Esophagus muscularis mucosa (tissue), 4 donors: Measurements from ENCODE around the gene ABHD12B. TPM values are rescaled to one million over a fixed set of nuclear protein-coding genes. Genes with fewer than 3 reads are reported as not detected.

ENCODE experiments used
- DNase-seq: peaks from one replicate; pipeline ENCODE4 v3.0.0-alpha.2; 2017; ENCODE audit errors: extremely low spot score
- H3K27ac ChIP-seq, 4 donors: fragments of 200-600 bp; sonication (generic); replicated peaks in 1 of 4; 1 replicate in 3 of 4; 2 replicates in 1 of 4; pipeline ENCODE4 v1.5.1; 2016 to 2019; ENCODE audit warnings: mild to moderate bottlenecking in 1 of 4
- H3K27me3 ChIP-seq, 4 donors: fragments of 200-600 bp; sonication (generic); one replicate each; pipeline versions ENCODE4 v1.5.1 to v1.6.0; 2016 to 2019
- H3K36me3 ChIP-seq, 4 donors: fragments of 200-600 bp; sonication (generic); one replicate each; pipeline ENCODE4 v1.5.1; 2016 to 2019
- H3K4me1 ChIP-seq, 4 donors: fragments of 200-600 bp; sonication (generic); one replicate each; pipeline ENCODE4 v1.5.1; 2016 to 2019
- H3K4me3 ChIP-seq, 4 donors: fragments of 200-600 bp; sonication (generic); 1 replicate in 2 of 4; 2 replicates in 2 of 4; pipeline ENCODE4 v1.5.1; 2016 to 2019; ENCODE audit warnings: mild to moderate bottlenecking in 4 of 4, moderate library complexity in 1 of 4
- H3K9me3 ChIP-seq, 4 donors: fragments of 200-600 bp; sonication (generic); 1 replicate in 3 of 4; 2 replicates in 1 of 4; pipeline ENCODE4 v1.5.1; 2016 to 2019
- CTCF ChIP-seq, 3 experiments: fragments of 200-600 bp in 2 of 3; fragments of 450-650 bp in 1 of 3; sonication (generic) in 2 of 3; IDR thresholded peaks; one replicate each; pipeline ENCODE4 v1.5.1; 2017 to 2019; ENCODE audit warnings: antibody characterized with exemption in 3 of 3, mild to moderate bottlenecking in 2 of 3, moderate library complexity in 1 of 3
- EP300 ChIP-seq: sonication (generic); formaldehyde crosslinking; IDR thresholded peaks from one replicate; pipeline ENCODE4 v1.6.1; 2017; ENCODE audit warnings: antibody characterized with exemption
- POLR2A ChIP-seq: fragments of 450-650 bp; IDR thresholded peaks from one replicate; pipeline ENCODE4 v1.6.1; 2017; ENCODE audit warnings: antibody characterized with exemption, moderate library complexity, mild to moderate bottlenecking, low read depth
- POLR2AphosphoS5 ChIP-seq, 2 donors: sonication (generic); formaldehyde crosslinking; IDR thresholded peaks; one replicate each; pipeline ENCODE4 v1.6.1; 2017; ENCODE audit warnings: antibody characterized with exemption in 2 of 2
- WGBS: methylation state at CpG from one replicate; pipeline ENCODE4 v1.1.5; 2018; 5-methylcytosine and 5-hydroxymethylcytosine counted together
- intact Hi-C: fragments of 100-400 bp; cut with DNase I; formaldehyde crosslinking; loops from one replicate; pipeline ENCODE4 v1.15.1; 2023
- total RNA-seq, 4 donors: library from RNA; depleted of rRNA; stranded (reverse); fragments of >200 nt; gene quantifications; one replicate each; pipeline versions ENCODE4 v1.1.0 to v1.2.1, GENCODE V29; 2016

ABHD12B gene
- total RNA-seq, 4 donors from 2014 or later = not detected

GRCh38 chr14:50839691-50840090 lies 32.2 kb upstream of the ABHD12B start:
- H3K27ac ChIP-seq = no peak overlapping the region
- no peak for DNase-seq
- WGBS = 88% methylated on average over 5 of the region's 5 CpGs
- no peaks in the 10 kb centered on the region for H3K27me3 ChIP-seq
- H3K9me3 ChIP-seq = no peaks in the 10 kb centered on the region
- no peak for TF ChIP-seq EP300
- no peak for TF ChIP-seq POLR2A
- TF ChIP-seq POLR2AphosphoS5 (IDR thresholded peaks at IDR 0.05) = no peak
- TF ChIP-seq CTCF (IDR thresholded peaks at IDR 0.05) = no peak
- no peak overlapping the region for H3K4me3 ChIP-seq
- intact Hi-C loops = no loop called here
- no peaks in the 10 kb centered on the region for H3K36me3 ChIP-seq
- H3K4me1 ChIP-seq = no peaks in the 10 kb centered on the region

- H3K4me3 ChIP-seq = no peak overlapping the region
- H3K27me3 ChIP-seq = no peaks in the 10 kb centered on the region
- no peaks in the 10 kb centered on the region for H3K9me3 ChIP-seq
- no peak for DNase-seq
- H3K36me3 ChIP-seq = no peaks in the 10 kb centered on the region
- H3K27ac ChIP-seq = no peak overlapping the region
- 96% methylated on average over 2 of the region's 2 CpGs for WGBS
- no peaks in the 10 kb centered on the region for H3K4me1 ChIP-seq
- TF ChIP-seq CTCF (IDR thresholded peaks at IDR 0.05) (no peak), POLR2A (no peak), EP300 (no peak), POLR2AphosphoS5 (IDR thresholded peaks at IDR 0.05) (no peak)
- intact Hi-C loops = no loop called here
Measured at GRCh38 chr14:50844391-50844790, 27.5 kb upstream of the ABHD12B start.

GRCh38 chr14:50845166-50845565 lies 26.7 kb upstream of the ABHD12B start:
- no peaks in the 10 kb centered on the region for H3K36me3 ChIP-seq
- WGBS = 86% methylated on average over 3 of the region's 3 CpGs
- H3K27ac ChIP-seq = no peak overlapping the region
- no peak overlapping the region for H3K4me3 ChIP-seq
- H3K9me3 ChIP-seq = no peaks in the 10 kb centered on the region
- no peak for TF ChIP-seq POLR2AphosphoS5 (IDR thresholded peaks at IDR 0.05)
- TF ChIP-seq EP300 = no peak
- no peak for TF ChIP-seq CTCF (IDR thresholded peaks at IDR 0.05)
- no peak for TF ChIP-seq POLR2A
- no peaks in the 10 kb centered on the region for H3K27me3 ChIP-seq
- H3K4me1 ChIP-seq = no peaks in the 10 kb centered on the region
- no peak for DNase-seq
- intact Hi-C loops = no loop called here

- no peak for DNase-seq
- WGBS = 83% methylated on average over 8 of the region's 8 CpGs
- Histone ChIP-seq H3K27ac (no peak overlapping the region), H3K27me3 (no peaks in the 10 kb centered on the region), H3K9me3 (no peaks in the 10 kb centered on the region), H3K4me3 (no peak overlapping the region), H3K36me3 (no peaks in the 10 kb centered on the region), H3K4me1 (no peaks in the 10 kb centered on the region)
- intact Hi-C loops = no loop called here
- TF ChIP-seq POLR2AphosphoS5 (IDR thresholded peaks at IDR 0.05) = no peak
- TF ChIP-seq CTCF (IDR thresholded peaks at IDR 0.05) = no peak
- no peak for TF ChIP-seq POLR2A
- no peak for TF ChIP-seq EP300
Measured at GRCh38 chr14:50846226-50846880, 25.5 kb upstream of the ABHD12B start.

GRCh38 chr14:50853891-50854290 lies 18.0 kb upstream of the ABHD12B start:
- H3K9me3 ChIP-seq = no peaks in the 10 kb centered on the region
- H3K4me3 ChIP-seq = no peak overlapping the region
- TF ChIP-seq POLR2AphosphoS5 (IDR thresholded peaks at IDR 0.05) = no peak
- no peak for TF ChIP-seq POLR2A
- TF ChIP-seq EP300 = no peak
- TF ChIP-seq CTCF (IDR thresholded peaks at IDR 0.05) = no peak
- no peak for DNase-seq
- H3K27me3 ChIP-seq = no peaks in the 10 kb centered on the region
- no peak overlapping the region for H3K27ac ChIP-seq
- H3K36me3 ChIP-seq = no peaks in the 10 kb centered on the region
- H3K4me1 ChIP-seq = no peaks in the 10 kb centered on the region
- intact Hi-C loops = loop anchor here (10.0 kb wide), 1 partner anchor 249 kb away; no protein-coding TSS in a partner anchor
